ENCODE data around the gene TSKS. TPM values are rescaled to one million over a fixed set of nuclear protein-coding genes. Genes with fewer than 3 reads are reported as not detected.

TSKS gene
- polyA plus RNA-seq, 1 donor (not counting 4 experiments of a cell fraction or from before 2014, with no cell fraction given) = 1.9 TPM

DNA sequence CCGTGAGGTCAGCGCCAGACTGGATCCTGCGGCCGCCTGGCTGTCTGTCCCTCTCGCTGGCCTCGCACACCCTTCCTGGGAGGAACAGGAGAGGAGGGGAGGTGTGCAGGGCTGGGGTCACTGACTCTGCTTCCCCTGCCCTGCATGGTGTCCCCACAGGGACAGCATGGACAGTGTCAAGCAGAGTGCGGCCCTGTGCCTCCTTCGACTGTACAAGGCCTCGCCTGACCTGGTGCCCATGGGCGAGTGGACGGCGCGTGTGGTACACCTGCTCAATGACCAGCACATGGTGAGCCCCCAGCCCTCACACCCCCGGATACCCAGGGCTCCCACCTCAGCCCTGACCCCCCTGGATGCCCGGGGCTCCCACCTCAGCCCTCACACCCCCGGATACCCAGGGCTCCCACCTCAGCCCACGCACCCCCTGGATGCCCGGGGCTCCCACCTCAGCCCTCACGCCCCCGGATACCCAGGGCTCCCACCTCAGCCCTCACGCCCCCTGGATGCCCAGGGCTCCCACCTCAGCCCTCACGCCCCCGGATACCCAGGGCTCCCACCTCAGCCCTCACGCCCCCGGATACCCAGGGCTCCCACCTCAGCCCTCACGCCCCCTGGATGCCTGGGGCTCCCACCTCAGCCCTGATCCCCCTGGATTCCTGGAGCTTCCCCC lies 28.8 kb upstream of the TSKS start:
- no peak for DNase-seq (ENCODE audit: low read depth, low spot score)
- Histone ChIP-seq H3K9ac (ENCODE audit: control insufficient read depth, extremely low read depth, insufficient read depth, low read length) (no peak overlapping the region), H3K4me3 (ENCODE audit: control insufficient read depth in 2 of 3, extremely low read depth in 1 of 3, insufficient read depth in 2 of 3, low read depth in 1 of 3, low read length in 3 of 3) (no peak overlapping the region), H3K36me3 (ENCODE audit: control insufficient read depth in 2 of 2, extremely low read depth in 1 of 2, insufficient read depth in 2 of 2, low read length in 2 of 2) (peaks cover 31 to 44% of the 10 kb centered on the region in 2 experiments), H3K4me1 (ENCODE audit: control insufficient read depth, extremely low read depth, insufficient read depth, low read length) (no peaks in the 10 kb centered on the region), H3K79me2 (ENCODE audit: control insufficient read depth, insufficient read depth, low read length) (peaks cover 5% of the 10 kb centered on the region), H4K20me1 (ENCODE audit: control insufficient read depth, extremely low read depth, insufficient read depth, low read length) (no peaks in the 10 kb centered on the region), H3K9me3 (ENCODE audit: control insufficient read depth, low read depth, low read length) (no peaks in the 10 kb centered on the region), H3K4me2 (ENCODE audit: control insufficient read depth, extremely low read depth, insufficient read depth, low read depth, low read length) (no peak overlapping the region), H3K27me3 (ENCODE audit: control insufficient read depth, extremely low read depth, insufficient read depth, low read length) (no peaks in the 10 kb centered on the region), H3K9me1 (ENCODE audit: control insufficient read depth, extremely low read depth, insufficient read depth, low read length) (peaks cover 2% of the 10 kb centered on the region), H3K27ac (ENCODE audit: control insufficient read depth, insufficient read depth, low read length) (no peak overlapping the region), H2AFZ (ENCODE audit: control insufficient read depth, low read length) (no peak overlapping the region)
- no peak for FAIRE-seq
- dilution Hi-C loops (cut with MboI; ENCODE audit: extremely low pct_ligation_motif_present, low sequenced_read_pairs) = no loop called here
- TF ChIP-seq EZH2 (IDR thresholded peaks at IDR 0.05; ENCODE audit: low read length) (no peak), CTCF (optimal IDR thresholded peaks at IDR 0.05 in 1 of 3, IDR thresholded peaks at IDR 0.05 in 1 of 3, conservative IDR thresholded peaks at IDR 0.05 in 1 of 3; ENCODE audit: extremely low read depth in 1 of 3, insufficient read depth in 2 of 3, low read length in 3 of 3) (no peak)

DNA sequence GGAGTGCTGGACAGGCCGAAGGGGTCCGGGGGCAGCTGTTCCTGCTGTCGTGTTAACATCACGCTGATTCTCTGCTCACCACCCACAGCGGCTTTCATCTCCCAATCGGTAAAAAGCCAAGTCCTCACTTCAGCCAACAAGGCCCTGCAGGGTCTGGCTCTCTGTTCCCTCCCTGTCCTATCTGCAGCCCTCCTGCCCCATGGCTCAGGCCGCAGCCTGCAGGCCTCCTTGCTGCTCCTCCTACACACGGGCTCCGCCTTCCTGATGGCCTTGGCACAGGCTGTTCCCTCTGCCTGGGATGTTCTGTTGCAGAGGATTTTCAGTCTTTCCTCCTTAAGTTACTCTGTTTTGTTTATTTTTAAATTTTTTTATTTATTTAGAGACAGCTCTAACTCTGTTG lies 27.8 kb upstream of the TSKS start:
- no peaks in the 10 kb centered on the region for H3K27me3 ChIP-seq (ENCODE audit: control insufficient read depth, extremely low read depth, insufficient read depth, low read length)
- no peaks in the 10 kb centered on the region for H4K20me1 ChIP-seq (ENCODE audit: control insufficient read depth, extremely low read depth, insufficient read depth, low read length)
- FAIRE-seq (no peak), DNase-seq (ENCODE audit: low read depth, low spot score) (no peak)
- peaks cover 5% of the 10 kb centered on the region for H3K79me2 ChIP-seq (ENCODE audit: control insufficient read depth, insufficient read depth, low read length)
- dilution Hi-C loops (cut with MboI; ENCODE audit: extremely low pct_ligation_motif_present, low sequenced_read_pairs) = no loop called here
- no peaks in the 10 kb centered on the region for H3K4me1 ChIP-seq (ENCODE audit: control insufficient read depth, extremely low read depth, insufficient read depth, low read length)
- no peaks in the 10 kb centered on the region for H3K9me3 ChIP-seq (ENCODE audit: control insufficient read depth, low read depth, low read length)
- no peak overlapping the region for H3K27ac ChIP-seq (ENCODE audit: control insufficient read depth, insufficient read depth, low read length)
- H3K9me1 ChIP-seq (ENCODE audit: control insufficient read depth, extremely low read depth, insufficient read depth, low read length) = peaks cover 2% of the 10 kb centered on the region
- peaks cover 25 to 33% of the 10 kb centered on the region in 2 experiments for H3K36me3 ChIP-seq (ENCODE audit: control insufficient read depth in 2 of 2, extremely low read depth in 1 of 2, insufficient read depth in 2 of 2, low read length in 2 of 2)
- H2AFZ ChIP-seq (ENCODE audit: control insufficient read depth, low read length) = no peak overlapping the region
- no peak overlapping the region for H3K4me2 ChIP-seq (ENCODE audit: control insufficient read depth, extremely low read depth, insufficient read depth, low read depth, low read length)
- no peak overlapping the region for H3K9ac ChIP-seq (ENCODE audit: control insufficient read depth, extremely low read depth, insufficient read depth, low read length)
- H3K4me3 ChIP-seq (ENCODE audit: control insufficient read depth in 2 of 3, extremely low read depth in 1 of 3, insufficient read depth in 2 of 3, low read depth in 1 of 3, low read length in 3 of 3) = no peak overlapping the region
- TF ChIP-seq CTCF (optimal IDR thresholded peaks at IDR 0.05 in 1 of 3, IDR thresholded peaks at IDR 0.05 in 1 of 3, conservative IDR thresholded peaks at IDR 0.05 in 1 of 3; ENCODE audit: extremely low read depth in 1 of 3, insufficient read depth in 2 of 3, low read length in 3 of 3) (no peak), EZH2 (IDR thresholded peaks at IDR 0.05; ENCODE audit: low read length) (no peak)
